ENCODE measurements around the gene LEMD1.

GRCh38 chr1:205450448-205450847, 28.6 kb upstream of the LEMD1 start:
- no peak for TF ChIP-seq CTCF (IDR thresholded peaks at IDR 0.05)
- TF ChIP-seq POLR2A (IDR thresholded peaks at IDR 0.05) = no peak
